Measurements from ENCODE around the gene BRICD5. TPM values are rescaled to one million over a fixed set of nuclear protein-coding genes. Genes with fewer than 3 reads are reported as not detected.

BRICD5 gene
- total and polyA plus RNA-seq, 2 of the 13 experiments (the other 11 are each of a cell fraction or from before 2014, with no cell fraction given): 1.6 to 5.8 TPM

GRCh38 chr16:2205104-2205966 lies 5.3 kb downstream of the BRICD5 start, which contains the start of gene MLST8 (continued):
- TF ChIP-seq, protein P1, sequence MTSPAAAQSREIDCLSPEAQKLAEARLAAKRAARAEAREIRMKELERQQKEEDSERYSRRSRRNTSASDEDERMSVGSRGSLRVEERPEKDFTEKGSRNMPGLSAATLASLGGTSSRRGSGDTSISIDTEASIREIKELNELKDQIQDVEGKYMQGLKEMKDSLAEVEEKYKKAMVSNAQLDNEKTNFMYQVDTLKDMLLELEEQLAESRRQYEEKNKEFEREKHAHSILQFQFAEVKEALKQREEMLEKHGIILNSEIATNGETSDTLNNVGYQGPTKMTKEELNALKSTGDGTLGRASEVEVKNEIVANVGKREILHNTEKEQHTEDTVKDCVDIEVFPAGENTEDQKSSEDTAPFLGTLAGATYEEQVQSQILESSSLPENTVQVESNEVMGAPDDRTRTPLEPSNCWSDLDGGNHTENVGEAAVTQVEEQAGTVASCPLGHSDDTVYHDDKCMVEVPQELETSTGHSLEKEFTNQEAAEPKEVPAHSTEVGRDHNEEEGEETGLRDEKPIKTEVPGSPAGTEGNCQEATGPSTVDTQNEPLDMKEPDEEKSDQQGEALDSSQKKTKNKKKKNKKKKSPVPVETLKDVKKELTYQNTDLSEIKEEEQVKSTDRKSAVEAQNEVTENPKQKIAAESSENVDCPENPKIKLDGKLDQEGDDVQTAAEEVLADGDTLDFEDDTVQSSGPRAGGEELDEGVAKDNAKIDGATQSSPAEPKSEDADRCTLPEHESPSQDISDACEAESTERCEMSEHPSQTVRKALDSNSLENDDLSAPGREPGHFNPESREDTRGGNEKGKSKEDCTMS (CRISPR knock-in tag; conservative IDR thresholded peaks at IDR 0.05): no peak
- 0 out of 2 replicates have a peak, but pooled peaks have one; percentile 76 for TF ChIP-seq ZBTB1 (CRISPR knock-in tag; IDR thresholded peaks at IDR 0.05; ENCODE audit: borderline replicate concordance)
- no peak for TF ChIP-seq ELF4 (CRISPR knock-in tag; IDR thresholded peaks at IDR 0.05; ENCODE audit: borderline replicate concordance)
- no peak for TF ChIP-seq MED13 (CRISPR knock-in tag; IDR thresholded peaks at IDR 0.05)
- TF ChIP-seq REL (CRISPR knock-in tag; conservative IDR thresholded peaks at IDR 0.05): 0 out of 2 replicates have a peak, but pooled peaks have one; percentile 27
- peak; percentile 86 for TF ChIP-seq KAT8 (CRISPR knock-in tag; IDR thresholded peaks at IDR 0.05)
- no peak for TF ChIP-seq ZNF761 (CRISPR knock-in tag; conservative IDR thresholded peaks at IDR 0.05)
- TF ChIP-seq ZNF782 (CRISPR knock-in tag; IDR thresholded peaks at IDR 0.05; ENCODE audit: borderline replicate concordance): no peak; the same call in none of the 2 replicates
- peak; percentile 69 for TF ChIP-seq ZNF891 (CRISPR knock-in tag; IDR thresholded peaks at IDR 0.05)
- TF ChIP-seq ZBTB40 (IDR thresholded peaks at IDR 0.05): no peak
- peak; percentile 87 for TF ChIP-seq ZBTB40 (CRISPR knock-in tag; IDR thresholded peaks at IDR 0.05)
- peak; percentile 49 for TF ChIP-seq ZNF143 (CRISPR knock-in tag; IDR thresholded peaks at IDR 0.05)
- no peak for TF ChIP-seq KDM6A (CRISPR knock-in tag; IDR thresholded peaks at IDR 0.05; ENCODE audit: low read depth)
- TF ChIP-seq LCORL (IDR thresholded peaks at IDR 0.05): no peak
- TF ChIP-seq LCORL (CRISPR knock-in tag; IDR thresholded peaks at IDR 0.05): peak; percentile 73
- TF ChIP-seq, protein P2, sequence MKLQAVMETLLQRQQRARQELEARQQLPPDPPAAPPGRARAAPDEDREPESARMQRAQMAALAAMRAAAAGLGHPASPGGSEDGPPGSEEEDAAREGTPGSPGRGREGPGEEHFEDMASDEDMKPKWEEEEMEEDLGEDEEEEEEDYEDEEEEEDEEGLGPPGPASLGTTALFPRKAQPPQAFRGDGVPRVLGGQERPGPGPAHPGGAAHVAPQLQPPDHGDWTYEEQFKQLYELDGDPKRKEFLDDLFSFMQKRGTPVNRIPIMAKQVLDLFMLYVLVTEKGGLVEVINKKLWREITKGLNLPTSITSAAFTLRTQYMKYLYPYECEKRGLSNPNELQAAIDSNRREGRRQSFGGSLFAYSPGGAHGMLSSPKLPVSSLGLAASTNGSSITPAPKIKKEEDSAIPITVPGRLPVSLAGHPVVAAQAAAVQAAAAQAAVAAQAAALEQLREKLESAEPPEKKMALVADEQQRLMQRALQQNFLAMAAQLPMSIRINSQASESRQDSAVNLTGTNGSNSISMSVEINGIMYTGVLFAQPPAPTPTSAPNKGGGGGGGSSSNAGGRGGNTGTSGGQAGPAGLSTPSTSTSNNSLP (IDR thresholded peaks at IDR 0.05; ENCODE audit: low read depth, low read length): no peak
- TF ChIP-seq SRSF1 (optimal IDR thresholded peaks at IDR 0.05; ENCODE audit: low read depth, low read length): no peak
